Islet of Langerhans (tissue), 1 donor: ENCODE measurements around the gene TMEM140.
"Not testable (repeated sequence)": the region's sequence is repeated elsewhere in the genome, so short reads cannot be mapped to it uniquely, and the experiment has no call there.

Experiments
- FAIRE-seq: peaks from one replicate; lab custom pipeline; 2011; peaks lifted over from hg19 to GRCh38; lab: Jason Lieb, UNC

TMEM140 gene

DNA sequence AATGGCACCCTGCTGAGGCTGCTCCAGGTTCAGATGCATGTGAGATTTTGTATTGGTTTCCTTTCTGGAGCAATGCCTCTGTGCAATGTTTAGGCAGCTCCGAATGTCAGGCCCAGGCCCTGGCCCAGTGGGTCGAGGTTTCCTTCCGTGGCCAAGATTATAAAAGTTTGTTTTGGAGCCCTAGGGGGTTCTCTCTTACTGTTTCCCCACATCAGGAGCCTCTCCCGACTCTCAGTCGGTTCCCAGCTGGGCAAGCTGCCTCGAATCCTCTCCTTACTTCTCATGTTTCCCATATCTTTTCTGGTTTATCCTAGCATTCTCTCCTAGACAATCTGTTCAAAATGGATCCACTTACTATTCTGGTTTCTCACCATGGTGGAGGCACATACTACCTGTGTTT, 11.0 kb downstream of the TMEM140 start:
- FAIRE-seq = no peak

- no peak for FAIRE-seq
Observed at GRCh38 chr7:135159359-135160085, 11.7 kb downstream of the TMEM140 start.

DNA sequence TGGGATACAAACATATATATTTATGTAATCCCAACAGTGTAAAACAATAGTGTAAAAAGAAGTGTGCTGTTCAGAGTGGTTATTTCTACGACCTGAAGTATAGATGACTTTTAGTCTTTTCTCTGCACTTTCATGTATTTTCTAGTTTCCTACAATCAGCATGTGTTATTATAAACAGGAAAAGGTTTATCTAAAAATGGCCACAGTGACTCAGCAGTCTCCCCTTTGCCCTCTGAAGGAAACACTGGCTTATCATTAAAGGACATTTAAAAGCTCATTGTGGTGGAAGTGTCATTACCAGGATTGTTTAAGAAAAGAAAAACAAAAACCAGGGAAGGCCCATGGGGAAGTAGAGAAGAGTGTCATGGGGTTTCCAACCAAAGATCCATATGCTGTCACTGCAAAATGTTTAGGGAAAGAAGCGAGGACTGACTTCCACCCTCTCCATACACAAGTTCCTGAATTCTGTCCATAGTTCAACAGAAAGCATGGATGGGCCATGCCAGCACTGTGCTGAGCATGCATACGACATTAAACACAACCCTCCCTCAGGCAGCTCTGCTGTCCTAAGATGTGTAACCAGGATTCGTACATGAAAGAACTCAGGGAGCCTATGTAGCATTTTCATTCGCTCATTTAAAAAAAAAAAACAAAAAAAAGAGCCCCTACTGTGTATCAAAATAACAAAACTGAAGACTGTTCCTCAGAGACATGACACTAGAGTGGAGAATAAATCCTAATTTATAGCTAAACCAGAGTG, 12.4 kb downstream of the TMEM140 start:
- FAIRE-seq = no peak

- no peak for FAIRE-seq
Observed at GRCh38 chr7:135160858-135161653, 13.2 kb downstream of the TMEM140 start.

GRCh38 chr7:135161669-135162068, 13.8 kb downstream of the TMEM140 start:
- FAIRE-seq = no peak

- no peak for FAIRE-seq
Observed at GRCh38 chr7:135162382-135163001, 14.6 kb downstream of the TMEM140 start.

DNA sequence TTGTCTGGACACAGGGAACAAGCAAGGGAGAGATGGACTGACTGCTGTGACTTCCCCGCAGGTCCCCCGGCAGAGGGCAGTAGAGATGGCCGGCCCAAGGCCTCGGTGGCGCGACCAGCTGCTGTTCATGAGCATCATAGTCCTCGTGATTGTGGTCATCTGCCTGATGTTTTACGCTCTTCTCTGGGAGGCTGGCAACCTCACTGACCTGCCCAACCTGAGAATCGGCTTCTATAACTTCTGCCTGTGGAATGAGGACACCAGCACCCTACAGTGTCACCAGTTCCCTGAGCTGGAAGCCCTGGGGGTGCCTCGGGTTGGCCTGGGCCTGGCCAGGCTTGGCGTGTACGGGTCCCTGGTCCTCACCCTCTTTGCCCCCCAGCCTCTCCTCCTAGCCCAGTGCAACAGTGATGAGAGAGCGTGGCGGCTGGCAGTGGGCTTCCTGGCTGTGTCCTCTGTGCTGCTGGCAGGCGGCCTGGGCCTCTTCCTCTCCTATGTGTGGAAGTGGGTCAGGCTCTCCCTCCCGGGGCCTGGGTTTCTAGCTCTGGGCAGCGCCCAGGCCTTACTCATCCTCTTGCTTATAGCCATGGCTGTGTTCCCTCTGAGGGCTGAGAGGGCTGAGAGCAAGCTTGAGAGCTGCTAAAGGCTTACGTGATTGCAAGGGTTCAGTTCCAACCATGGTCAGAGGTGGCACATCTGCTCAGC, 16.6 kb downstream of the TMEM140 start:
- no peak for FAIRE-seq

DNA sequence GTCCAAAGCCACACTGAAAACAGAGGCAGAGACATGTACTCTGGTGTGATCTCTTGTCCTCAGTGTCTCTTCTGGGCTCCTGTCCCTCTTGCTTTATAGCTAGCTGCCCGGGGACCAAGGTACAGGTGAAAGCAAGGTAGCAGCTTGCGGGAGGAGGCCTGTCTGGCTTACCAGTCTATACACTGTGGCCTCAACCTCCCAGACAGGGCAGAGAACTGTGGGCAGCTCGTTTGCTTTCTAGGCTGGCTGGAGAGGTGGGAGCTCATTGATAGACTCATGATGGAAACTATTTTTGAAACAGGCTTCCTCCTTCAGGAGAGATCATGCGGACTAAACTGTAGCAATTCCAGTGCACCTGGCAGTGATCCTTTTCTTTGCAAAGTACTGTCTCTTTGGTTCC, 18.0 kb downstream of the TMEM140 start:
- no peak for FAIRE-seq

GRCh38 chr7:135166338-135166990, 18.6 kb downstream of the TMEM140 start:
- no peak for FAIRE-seq

DNA sequence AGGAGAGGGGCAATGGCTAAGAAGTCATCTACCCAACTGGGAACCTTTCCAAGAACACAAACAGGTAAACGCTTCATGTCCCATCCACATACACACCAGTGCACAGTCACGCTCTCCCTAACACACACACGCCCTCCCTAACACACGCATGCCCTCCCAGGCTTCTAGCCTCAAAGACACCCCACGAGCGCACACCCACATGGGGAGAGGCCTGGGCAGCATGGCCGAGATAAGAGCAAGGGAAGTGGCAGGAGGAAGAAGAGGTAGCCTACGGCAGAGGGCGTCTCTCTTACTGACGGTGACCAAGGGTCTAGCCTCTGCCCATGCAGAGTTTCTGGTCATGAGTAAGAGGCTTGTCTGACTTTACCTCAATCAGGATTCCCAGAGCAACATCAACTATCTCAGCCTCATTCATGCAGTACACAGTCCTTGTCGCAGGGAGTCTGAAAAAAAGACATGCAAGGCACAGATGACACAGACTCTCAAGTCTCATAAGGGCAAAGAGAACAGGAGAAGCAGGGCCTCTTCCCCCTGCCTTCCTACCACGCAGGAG, 19.6 kb downstream of the TMEM140 start:
- FAIRE-seq = no peak

GRCh38 chr7:135168001-135168400, 20.1 kb downstream of the TMEM140 start:
- no peak for FAIRE-seq

DNA sequence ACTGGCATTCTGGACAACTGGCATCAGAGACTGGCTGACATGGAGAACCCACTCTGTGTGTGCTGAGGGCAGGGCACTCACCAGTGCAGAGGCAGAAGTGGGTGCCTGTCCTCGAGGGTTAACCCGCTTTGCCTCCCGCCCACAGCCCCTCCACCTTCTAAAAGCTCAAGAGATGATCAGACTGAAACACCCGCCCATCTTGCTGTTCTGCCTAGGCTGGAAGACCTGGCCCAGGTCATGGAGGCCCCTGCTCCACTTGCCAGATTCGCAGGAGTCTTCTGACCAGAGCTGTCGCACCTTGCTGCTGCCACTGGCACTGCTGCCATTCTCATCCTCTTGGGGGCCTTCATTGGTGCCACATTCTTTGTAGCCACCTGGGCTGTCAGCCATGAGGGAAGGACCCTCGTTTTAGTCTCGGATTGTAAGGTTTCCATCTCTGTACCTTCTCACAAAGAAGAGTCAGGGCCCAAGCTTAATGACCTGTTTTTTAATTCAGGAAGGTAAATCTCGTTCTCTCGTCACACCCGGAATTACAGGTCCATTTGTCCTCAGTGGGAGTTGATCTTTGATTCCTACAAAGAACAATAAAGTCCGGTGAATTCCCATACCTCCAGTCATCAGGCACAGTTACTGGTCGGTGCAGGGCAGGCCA, 20.7 kb downstream of the TMEM140 start:
- no peak for FAIRE-seq

- no peak for FAIRE-seq
Observed at GRCh38 chr7:135169141-135169963, 21.5 kb downstream of the TMEM140 start.

- FAIRE-seq = no peak
Observed at GRCh38 chr7:135169964-135170273, 22.0 kb downstream of the TMEM140 start.

DNA sequence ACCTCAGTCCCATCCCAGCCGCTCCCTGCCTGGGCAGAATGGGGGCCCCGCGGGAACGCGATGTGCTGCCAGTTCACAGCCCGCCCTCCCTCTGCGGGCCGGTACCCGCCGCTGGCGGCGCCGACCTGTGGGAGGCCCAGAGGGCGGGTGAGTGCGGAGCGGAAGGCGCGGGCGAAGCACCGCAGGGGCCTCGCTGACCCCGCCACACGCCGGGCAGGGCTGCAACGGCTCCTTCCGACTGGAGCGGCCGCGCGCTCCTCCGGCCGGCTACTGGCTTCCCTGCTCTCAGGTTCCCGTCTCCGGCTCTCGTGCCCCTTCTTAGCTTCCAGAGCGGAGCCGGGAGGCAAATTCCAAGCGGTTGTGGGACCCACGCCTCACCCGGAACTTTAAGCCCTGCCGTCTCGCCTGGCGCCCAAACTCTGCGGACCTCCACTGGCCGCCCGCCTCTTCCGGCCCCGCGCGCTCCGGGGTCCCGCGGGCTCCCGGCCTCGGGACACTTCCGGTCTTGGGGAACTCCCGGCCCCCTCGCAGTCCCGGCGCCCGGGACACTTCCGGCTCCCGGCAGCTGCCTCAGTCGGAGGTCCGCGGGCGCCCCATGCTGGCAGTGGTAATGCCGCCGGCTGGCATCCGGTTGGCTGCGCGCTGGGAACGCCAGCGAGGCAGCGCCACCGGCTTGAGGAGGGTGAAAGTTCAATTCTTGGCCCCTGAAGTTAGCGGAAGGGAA, 22.6 kb downstream of the TMEM140 start, which contains the start of gene CYREN:
Gene CYREN (minus strand): TSS at position 434 of the 724 bp plus-strand sequence. CDS start 1,785 bp downstream, outside the sequence.
- FAIRE-seq = no peak

- not testable (repeated sequence) for FAIRE-seq
Observed at GRCh38 chr7:135170998-135171481, 23.2 kb downstream of the TMEM140 start.

- not testable (repeated sequence) for FAIRE-seq
Observed at GRCh38 chr7:135171581-135172291, 23.9 kb downstream of the TMEM140 start.

- not testable (repeated sequence) for FAIRE-seq
Observed at GRCh38 chr7:135173916-135174315, 26.0 kb downstream of the TMEM140 start.
